ENCODE measurements around the gene E2F1. TPM values are rescaled to one million over a fixed set of nuclear protein-coding genes. Genes with fewer than 3 reads are reported as not detected.
"Not testable (repeated sequence)": the region's sequence is repeated elsewhere in the genome, so short reads cannot be mapped to it uniquely, and the experiment has no call there.

Gene E2F1
- total RNA-seq, 1 donor from 2014 or later = 11.2 TPM

DNA sequence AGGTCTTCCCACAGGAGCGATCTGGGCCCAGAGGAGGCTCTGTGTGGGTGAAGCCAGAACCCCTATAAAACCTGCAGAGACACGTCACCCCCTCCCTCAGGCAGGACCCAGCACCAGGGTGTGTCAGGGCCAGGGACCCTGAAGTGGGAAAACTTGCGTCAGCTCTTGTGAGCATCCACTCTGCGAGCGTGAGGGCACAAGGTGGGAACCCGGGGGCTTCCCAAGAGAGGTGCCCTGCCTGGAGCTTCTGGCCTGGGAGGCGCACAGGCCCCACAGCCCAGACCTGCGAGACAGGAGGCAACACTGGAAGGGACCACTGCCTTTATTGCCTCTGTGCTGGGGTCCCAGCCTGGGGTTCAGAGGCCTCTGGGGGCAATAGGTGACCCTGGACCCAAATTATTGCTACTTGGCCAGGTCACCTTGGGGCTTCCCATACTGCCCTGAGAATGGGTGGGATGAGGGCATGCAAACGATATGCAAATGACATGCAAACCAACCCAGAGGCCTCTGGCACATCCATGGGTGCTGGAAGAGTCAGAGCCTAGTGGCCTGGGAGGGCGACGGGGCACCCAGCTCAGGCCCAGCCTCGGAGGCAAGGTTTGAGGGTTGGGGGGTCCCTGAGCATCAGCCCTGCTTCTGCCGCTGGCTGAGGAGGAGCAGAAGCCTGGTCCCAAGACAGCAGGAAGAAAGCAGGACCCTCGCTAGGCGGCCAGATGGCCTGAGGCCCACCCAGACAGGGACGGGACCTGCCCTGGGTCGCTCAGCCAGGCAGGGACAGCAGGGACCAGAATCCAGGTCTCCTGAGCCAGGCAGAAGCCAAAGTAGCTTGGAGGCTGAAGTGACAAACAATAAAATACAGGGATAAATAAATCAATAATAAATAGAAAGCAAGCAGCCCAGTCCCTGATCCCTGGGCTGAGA lies 29.1 kb downstream of the E2F1 start:
- DNase-seq = no peak

DNA sequence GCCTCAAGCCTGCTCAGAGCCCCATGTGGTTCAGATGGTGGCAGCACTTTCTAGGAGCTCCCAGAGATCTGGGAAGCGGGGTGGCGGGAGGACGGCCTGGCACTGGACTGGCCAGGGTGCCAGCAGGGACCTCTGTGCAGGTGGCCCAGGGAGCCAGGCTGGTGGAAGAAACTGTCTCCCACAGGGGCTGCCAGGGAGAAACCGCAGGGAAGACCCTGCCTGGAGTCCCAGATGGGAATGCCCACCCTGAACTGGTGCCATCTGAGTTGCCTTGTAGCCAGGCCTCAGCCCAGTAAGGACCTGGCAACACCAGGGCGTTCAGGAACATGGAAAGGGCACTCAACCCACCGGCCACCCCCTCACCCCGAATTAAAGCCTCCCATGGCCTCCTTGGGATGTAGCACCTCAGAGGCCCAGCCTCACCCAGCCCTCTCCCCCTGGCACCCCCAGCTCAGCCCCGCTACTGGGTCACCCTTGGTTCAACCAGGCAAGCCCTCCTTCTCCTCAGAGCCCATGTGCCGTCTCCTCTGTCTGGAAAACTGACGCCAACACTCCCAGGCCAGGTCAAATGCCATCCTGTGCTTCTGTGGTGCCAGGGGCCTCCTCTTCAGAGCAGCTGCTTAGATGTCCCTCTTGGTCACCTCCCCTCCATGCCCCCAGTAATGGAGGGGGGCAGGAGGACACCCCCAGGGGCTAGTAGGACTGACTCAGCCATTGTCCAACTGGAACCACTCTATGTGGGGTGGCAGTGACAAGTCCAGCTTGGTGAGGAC lies 30.0 kb downstream of the E2F1 start:
- DNase-seq = no peak

DNA sequence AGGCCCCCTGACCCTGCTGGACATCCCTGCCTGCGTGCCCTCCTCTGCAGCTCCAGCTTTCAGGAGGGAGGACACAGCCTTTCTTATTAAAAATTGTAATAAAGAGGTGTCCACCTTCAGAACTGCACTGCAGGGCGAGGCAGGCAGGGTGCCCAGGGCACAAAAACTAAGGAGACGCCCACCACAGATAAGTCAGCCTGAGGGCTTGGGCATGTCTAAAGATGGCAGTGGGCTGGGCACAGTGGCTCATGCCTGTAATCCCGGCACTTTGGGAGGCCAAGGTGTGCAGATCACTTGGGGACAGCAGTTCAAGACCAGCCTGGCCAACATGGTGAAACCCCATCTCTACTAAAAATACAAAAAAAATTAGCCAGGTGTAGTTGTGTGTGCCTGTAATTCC lies 31.0 kb downstream of the E2F1 start:
- no peak for DNase-seq

GRCh38 chr20:33654680-33655161 lies 31.5 kb downstream of the E2F1 start:
- DNase-seq = no peak

DNA sequence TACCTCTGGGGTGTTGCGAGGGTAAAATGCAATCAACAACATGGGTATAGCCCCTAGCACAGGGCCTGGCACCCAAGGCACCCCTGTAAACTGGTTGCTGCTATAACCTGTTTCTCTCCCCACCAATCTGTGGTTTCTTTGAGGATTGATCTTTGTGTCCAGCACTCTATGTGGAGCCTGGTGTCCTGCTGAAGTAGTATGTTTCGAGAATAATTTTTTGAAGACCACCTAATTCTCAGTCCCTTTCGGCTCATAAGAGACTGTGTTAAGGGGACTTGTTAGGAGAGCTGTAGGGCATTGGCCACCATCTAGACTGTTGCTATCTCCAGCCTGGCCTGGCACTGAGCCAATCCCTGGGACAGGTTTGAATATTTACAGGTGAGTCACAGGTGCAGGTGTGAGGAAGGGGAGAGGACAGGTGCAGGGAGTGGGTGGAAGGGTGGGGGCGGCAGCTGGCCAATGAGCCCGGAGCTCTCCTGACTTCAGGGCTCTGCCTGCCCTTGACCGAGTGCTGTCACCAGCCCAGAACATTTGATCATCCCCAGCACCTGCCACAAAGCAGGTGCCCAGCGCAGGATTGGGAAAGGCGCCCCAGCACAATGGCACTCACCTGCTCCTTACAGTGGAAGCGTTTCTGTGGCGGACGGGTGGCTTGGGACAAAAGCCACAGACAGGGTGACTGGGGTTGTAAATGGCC lies 32.1 kb downstream of the E2F1 start:
- no peak for DNase-seq

DNA sequence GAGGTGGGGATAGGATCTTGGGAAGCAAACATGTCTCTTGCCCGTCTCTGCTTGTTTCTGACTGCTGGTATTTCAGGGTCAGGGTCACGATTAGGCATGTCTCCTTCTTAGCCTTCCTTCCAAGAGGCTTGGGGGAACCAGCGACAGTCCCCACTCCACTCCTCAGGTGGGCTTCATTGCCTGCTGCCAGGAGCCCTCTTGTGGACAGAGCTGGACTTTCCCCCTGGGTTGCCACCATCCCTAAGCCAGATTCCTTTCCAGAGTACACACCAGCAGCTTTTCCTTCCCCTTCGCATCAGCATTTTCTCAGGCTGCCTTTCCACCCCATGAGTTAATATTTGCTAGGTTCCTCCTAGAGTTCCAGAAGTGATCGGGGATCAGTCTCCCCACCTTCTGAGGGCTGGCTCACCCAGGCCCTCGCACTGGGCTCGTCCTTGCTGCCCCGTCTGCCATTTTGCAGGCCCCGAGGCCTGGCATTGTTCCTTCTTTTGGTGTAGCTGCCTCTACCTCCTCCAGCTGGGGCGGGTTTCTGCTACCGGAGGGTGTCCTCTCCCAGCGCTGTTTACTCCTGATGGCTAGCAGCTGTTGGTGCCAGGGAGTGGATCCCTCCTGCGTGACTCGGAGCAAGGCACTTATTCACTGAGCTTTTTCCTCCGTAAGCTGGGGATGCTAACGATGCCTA lies 32.8 kb downstream of the E2F1 start:
- DNase-seq = peak; percentile 79

GRCh38 chr20:33651562-33652048 lies 34.6 kb downstream of the E2F1 start:
- DNase-seq = no peak

DNA sequence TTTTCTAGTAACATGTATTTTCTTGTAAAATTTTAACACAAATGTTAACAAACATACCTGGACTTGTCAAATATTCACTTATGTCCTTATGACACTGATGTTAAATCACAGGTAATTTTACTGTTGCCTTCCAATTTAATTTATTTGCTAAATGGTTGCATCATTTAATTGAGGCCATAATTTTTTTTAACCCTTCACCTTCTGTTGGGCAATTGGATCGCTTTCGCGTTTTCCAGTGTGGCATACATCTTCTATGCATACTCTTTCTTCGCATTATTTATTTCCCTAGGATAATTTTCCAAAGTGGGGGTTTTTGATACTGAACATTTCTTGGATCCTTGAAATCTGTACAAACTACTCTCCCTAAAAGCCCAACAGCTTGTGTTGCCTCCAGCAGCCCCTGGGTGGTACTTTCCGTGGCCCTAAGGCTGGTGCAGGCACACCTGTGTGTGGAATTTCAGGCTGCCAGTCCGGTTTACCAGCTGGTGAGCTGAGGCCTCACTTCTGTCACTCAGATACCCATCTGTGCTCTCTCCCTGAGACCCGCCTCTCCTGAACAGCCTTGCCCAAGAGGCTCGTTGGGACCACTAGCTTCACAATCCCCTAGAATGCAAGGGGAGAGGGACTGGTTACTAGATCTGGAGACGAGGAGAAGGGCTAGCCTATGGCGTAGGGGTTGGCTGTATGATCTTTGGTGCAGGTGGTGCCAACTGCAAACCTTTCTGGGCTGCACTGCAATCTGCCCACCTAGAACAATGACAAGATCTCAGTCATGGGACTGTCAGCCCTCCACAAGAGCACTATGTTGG lies 35.2 kb downstream of the E2F1 start:
- DNase-seq = no peak

DNA sequence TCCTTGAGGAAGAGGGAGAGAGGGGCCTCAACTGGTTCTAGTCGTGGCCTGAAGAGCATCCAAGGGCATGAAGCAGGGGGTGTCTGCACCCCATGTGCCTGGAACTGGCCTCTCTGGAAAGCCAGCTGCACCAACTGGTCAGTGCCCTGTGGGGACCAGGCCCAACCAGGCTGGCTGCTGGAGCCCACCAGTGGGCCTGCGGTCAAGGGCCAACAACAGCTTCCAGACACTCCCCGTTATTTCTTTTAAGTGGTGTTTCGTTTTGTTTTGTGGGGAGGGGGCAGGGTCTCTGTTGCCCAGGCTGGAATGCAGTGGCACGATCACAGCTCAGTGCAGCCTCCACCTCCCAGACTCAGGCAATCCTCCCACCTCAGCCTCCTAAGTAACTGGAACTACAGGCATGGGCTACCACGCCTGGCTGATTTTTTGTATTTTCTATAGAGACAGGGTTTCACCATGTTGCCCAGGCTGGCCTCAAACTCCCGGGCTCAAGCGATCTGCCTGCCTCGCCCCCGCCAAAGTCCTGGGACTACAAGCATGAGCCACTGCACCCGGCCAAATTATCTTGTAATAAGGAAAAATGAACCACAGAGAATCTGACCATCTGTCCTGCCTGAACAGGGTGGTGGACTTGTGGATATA lies 36.0 kb downstream of the E2F1 start:
- DNase-seq = no peak

- no peak for DNase-seq
These were observed 36.9 kb downstream of the E2F1 start for GRCh38 chr20:33649201-33649681.

GRCh38 chr20:33648396-33649004 lies 37.7 kb downstream of the E2F1 start:
- no peak for DNase-seq

DNA sequence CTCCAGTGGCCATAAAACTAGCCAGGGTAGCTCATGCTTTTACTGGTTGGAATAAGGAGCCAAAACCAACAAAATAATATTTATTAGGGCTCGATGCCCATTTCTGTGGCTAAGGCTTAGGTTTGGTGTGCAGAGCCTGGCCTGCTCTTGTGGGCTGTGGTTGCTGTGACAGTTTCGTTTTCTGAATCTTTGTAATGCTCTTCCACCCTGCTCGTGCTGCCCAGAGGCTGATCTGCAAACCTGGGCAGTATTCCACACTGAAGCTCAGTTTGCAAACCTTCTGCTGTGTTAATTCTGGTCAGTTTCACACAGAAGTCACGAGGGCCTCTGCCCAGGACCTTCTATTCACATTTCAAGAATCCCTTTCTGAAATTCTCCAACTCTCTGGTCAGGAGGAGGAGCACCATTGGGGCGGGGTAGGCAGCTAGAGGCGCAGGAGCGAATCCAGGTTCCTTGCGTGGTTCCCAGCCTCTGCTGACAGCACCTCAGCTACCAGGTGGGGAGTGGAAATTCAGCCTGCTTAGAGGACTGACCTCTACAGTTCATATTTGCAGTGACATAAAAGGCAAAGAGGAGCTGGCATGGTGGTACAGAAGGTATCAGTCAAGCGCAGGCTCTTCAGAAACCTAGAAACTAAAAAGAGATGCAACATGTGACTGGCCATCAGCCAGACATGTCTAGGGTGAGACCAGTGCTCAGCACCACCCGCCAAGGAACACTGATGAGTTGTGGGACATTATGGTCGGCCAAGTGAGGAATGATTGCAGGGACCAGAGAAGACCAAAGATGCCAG lies 38.4 kb downstream of the E2F1 start:
- no peak for DNase-seq

GRCh38 chr20:33646959-33647602 lies 39.1 kb downstream of the E2F1 start:
- DNase-seq = not testable (repeated sequence)

DNA sequence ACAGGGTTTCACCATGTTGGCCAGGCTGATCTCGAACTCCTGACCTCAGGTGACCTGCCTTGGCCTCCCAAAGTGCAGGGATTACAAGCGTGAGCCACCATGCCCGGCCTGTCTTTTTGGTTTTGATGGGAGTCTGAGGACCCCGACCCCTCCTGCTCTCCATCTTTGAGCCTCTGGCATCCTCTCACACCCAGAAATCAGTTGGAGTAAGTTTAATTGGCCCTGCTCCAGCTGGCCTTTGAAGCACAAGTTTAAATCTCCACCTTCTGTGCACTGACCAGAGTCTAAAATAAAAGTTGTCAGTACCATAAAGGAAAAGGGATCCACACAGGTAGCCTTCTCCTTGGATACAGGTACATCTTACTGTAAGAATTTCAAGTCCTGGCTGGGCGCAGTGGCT lies 40.0 kb downstream of the E2F1 start:
- no peak for DNase-seq

- DNase-seq = no peak
These were observed 40.8 kb downstream of the E2F1 start for GRCh38 chr20:33645396-33645795.

GRCh38 chr20:33645072-33645358 lies 41.2 kb downstream of the E2F1 start:
- DNase-seq = no peak

DNA sequence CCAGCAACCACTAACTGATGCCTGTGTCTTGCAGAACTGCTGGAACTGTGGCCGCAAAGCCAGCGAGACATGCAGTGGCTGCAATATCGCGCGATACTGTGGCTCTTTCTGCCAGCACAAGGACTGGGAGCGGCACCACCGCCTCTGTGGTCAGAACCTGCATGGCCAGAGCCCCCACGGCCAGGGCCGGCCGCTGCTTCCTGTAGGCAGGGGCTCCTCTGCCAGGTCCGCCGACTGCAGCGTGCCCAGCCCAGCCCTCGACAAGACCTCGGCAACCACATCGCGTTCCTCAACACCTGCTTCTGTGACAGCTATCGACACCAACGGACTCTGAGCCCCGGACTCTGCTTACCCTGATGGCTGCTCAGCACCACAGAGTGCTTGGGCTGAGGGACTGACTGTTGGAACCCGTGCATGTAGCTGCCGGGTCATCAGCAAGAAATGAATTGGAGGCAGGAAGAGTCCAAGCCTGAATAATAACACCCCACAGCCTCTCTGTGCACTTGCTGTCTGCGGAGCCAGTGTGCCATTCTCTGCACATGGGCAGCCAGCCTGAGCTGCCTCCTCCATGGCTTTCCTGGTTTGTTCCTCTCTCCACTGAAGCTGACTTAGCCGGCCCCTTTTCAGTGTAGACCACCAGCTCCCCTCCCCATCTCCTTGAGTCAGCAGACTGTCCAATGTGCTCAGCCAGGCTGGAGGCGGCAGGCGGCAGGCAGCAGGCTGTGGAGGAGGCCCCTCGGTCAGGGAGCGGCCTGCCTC lies 41.7 kb downstream of the E2F1 start:
- no peak for DNase-seq

DNA sequence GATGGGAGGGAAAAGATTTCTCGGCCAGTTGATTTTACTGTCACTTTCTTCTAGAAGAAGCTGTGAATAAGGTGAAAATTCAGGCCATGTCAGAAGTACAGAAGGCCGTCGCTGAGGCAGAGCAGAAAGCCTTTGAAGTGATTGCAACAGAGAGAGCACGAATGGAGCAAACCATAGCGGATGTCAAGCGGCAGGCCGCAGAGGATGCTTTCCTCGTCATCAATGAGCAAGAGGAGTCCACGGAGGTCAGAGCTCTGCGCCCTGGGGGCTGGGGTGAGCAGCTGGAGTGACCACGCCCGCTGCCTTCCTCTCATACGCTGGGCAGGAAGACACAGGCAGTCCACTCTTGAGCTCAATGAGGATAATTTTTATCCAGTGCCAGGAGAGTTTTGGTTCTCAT lies 45.9 kb downstream of the E2F1 start:
- DNase-seq = no peak

Measured in dermis blood vessel endothelial cell (primary cell).